ENCODE data around the gene PIK3C2G. TPM values are rescaled to one million over a fixed set of nuclear protein-coding genes. Genes with fewer than 3 reads are reported as not detected.

PIK3C2G gene
- total and polyA plus RNA-seq, 2 donors from 2014 or later: 4.4 to 5.8 TPM

DNA sequence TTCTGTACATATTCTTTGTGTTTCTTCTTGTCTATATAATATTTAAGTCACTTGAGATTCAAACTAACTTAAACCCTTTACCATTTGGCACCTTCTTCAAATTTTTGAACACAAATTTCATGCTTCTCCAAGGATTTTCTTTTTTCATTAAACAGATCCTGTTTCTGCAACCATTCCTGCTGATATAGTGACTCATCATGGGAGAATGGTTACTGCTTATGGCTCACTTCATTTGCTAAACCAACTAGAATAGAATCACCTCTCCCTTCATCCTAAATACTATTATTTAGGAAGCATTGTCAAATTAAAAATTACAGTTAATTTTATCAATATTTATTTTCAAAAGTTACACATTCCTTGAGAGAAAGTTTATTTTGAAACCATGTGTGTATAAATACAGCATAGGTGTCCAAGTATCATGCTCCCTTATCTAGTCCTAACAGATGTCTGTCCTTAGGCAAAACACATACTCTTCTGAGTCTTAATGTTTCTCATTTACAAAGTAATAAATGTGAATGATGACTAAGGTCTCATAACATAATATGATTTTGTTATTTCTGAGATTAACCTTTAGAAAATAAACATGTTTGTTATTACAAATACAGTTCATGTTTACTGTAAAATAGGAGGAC lies 435.8 kb downstream of the PIK3C2G start:
- intact Hi-C loops (cut with DNase I): no loop called here
- FAIRE-seq (no peak), DNase-seq (no peak)
- Histone ChIP-seq H3K36me3 (ENCODE audit: control insufficient read depth in 2 of 3, insufficient read depth in 3 of 3, low read length in 3 of 3) (no peaks in the 10 kb centered on the region), H3K4me3 (ENCODE audit: low read length in 3 of 3) (no peak overlapping the region), H3K9me3 (ENCODE audit: control insufficient read depth in 2 of 3, insufficient read depth in 1 of 3, low read length in 3 of 3) (no peaks in the 10 kb centered on the region), H3K9ac (ENCODE audit: low read length in 3 of 3) (no peak overlapping the region), H3K27me3 (ENCODE audit: control insufficient read depth, insufficient read depth, low read length) (no peaks in the 10 kb centered on the region), H3K27ac (ENCODE audit: low read depth in 2 of 2, low read length in 2 of 2) (no peak overlapping the region), H3K4me1 (ENCODE audit: control insufficient read depth in 2 of 3, insufficient read depth in 2 of 3, low read depth in 1 of 3, low read length in 3 of 3) (no peaks in the 10 kb centered on the region)
- TF ChIP-seq, protein P1, sequence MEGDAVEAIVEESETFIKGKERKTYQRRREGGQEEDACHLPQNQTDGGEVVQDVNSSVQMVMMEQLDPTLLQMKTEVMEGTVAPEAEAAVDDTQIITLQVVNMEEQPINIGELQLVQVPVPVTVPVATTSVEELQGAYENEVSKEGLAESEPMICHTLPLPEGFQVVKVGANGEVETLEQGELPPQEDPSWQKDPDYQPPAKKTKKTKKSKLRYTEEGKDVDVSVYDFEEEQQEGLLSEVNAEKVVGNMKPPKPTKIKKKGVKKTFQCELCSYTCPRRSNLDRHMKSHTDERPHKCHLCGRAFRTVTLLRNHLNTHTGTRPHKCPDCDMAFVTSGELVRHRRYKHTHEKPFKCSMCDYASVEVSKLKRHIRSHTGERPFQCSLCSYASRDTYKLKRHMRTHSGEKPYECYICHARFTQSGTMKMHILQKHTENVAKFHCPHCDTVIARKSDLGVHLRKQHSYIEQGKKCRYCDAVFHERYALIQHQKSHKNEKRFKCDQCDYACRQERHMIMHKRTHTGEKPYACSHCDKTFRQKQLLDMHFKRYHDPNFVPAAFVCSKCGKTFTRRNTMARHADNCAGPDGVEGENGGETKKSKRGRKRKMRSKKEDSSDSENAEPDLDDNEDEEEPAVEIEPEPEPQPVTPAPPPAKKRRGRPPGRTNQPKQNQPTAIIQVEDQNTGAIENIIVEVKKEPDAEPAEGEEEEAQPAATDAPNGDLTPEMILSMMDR (IDR thresholded peaks at IDR 0.05; ENCODE audit: borderline replicate concordance, extremely low read depth, insufficient read depth): no peak

Other genes with a start within 250 kb of the PIK3C2G start
- 25.3 TPM for gene RERGL, start 171.3 kb upstream of the PIK3C2G start, total RNA-seq
- gene RERGL, start 171.3 kb upstream of the PIK3C2G start, polyA plus RNA-seq (ENCODE audit: insufficient read depth, low read depth, low replicate concordance): 48.4 TPM

All from kidney (tissue), 14 donors.